Stomach (tissue), 4 donors: ENCODE results near the gene PPM1E.

Source experiments
- CTCF ChIP-seq, 7 experiments: fragments of 450-650 bp in 4 of 7; fragments of 200-600 bp in 3 of 7; sonication (generic) in 3 of 7; IDR thresholded peaks; one replicate each; pipeline ENCODE4 v1.5.1; 2016 to 2019; ENCODE audit warnings: antibody characterized with exemption in 7 of 7, control low read depth in 2 of 7, mild to moderate bottlenecking in 1 of 7
- POLR2A ChIP-seq, 4 donors: fragments of 450-650 bp; IDR thresholded peaks; one replicate each; pipeline ENCODE4 v1.6.1; 2016; ENCODE audit warnings: antibody characterized with exemption in 4 of 4, control low read depth in 2 of 4, mild to moderate bottlenecking in 1 of 4, moderate library complexity in 1 of 4
- POLR2AphosphoS5 ChIP-seq, 3 donors: sonication (generic); formaldehyde crosslinking; IDR thresholded peaks; one replicate each; pipeline ENCODE4 v1.6.1; 2016; ENCODE audit warnings: antibody characterized with exemption in 3 of 3

DNA sequence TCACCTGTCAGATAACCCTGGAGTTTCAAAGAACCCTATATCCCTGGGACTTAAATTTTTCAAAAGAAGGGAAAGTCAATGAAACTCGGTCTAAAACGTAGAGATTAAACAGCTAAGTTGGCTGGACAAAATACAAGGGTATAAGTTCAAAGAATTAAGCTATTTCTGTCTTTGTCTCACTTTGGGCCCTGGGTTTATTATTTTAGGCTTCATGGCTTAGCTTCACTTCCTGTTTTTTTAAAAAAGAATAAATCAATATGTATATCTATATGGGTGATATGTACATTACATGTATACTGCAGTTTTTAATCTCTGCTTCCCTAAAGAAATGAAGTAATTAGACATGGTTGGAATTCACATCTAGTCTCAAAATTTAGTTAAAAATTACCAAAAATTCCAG lies 218.7 kb downstream of the PPM1E start:
- TF ChIP-seq CTCF (IDR thresholded peaks at IDR 0.05) (no peak), POLR2A (IDR thresholded peaks at IDR 0.05) (no peak), POLR2AphosphoS5 (IDR thresholded peaks at IDR 0.05) (no peak)
